GM10266 (cell line): Measurements from ENCODE around the gene SERPINB13.

Source experiments
- DNase-seq: peaks from one replicate; pipeline ENCODE4 v3.0.0; 2012; ENCODE audit errors: extremely low spot score
- CTCF ChIP-seq: IDR thresholded peaks from 2 replicates; pipeline ENCODE4 v1.5.1; 2012; ENCODE audit warnings: mild to moderate bottlenecking, low read depth; ENCODE audit not compliant: control insufficient read depth, insufficient read depth; ENCODE audit errors: missing control alignments

The SERPINB13 gene, protein sequence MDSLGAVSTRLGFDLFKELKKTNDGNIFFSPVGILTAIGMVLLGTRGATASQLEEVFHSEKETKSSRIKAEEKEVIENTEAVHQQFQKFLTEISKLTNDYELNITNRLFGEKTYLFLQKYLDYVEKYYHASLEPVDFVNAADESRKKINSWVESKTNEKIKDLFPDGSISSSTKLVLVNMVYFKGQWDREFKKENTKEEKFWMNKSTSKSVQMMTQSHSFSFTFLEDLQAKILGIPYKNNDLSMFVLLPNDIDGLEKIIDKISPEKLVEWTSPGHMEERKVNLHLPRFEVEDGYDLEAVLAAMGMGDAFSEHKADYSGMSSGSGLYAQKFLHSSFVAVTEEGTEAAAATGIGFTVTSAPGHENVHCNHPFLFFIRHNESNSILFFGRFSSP

DNA sequence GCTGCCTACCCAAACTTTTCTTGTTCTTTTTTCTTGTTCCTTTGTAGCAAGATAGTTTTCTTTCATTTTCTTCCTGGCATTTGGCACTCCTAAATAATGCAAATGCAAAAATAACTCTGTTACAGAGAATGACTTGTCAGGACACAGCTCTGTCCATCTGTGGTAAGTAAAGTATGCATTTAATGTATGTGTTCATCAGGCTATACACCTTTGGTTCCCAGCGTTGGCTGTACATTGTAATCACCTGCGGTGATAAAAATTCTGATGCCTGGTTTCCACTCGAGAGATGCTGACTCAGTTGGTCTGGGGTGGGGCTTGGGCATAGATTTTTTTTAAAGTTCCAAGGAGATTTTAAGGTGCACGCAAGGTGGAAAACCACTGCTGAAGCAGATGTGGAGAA, at the start of gene SERPINB13:
SERPINB13 (plus strand) TSS at position 378 of the 400 bp plus-strand sequence. CDS start 1,325 bp downstream, outside the sequence.
- no peak for TF ChIP-seq CTCF
- no peak for DNase-seq

DNA sequence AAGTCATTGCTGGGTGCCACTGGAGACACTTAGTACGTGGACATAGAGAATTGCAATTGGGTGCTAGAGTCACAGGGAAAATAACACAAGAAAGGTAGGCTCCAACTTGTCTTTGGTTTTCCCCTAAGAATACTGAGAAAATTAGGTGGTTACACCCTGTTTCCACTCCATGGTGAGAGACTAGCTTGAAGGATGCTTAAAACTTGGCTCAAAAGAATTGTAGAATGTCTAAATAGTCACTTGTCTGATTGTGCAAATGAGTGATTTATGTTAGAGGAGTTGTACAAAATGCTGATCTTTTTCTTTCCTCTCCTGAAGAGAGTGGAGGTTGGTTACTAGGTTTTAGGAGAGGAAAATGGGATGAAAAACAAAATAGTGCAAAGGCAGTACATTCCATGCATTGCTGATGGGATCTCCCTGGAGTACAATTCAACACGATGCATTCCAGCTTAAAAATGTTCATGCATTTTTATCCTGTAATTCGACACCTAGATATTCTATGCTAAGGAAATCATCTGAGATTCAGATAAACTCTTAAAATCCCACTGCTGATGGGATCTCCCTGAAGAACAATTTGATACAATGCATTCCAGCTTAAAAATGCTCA, 47.1 kb upstream of the SERPINB13 start:
- DNase-seq = no peak
- TF ChIP-seq CTCF = no peak

DNA sequence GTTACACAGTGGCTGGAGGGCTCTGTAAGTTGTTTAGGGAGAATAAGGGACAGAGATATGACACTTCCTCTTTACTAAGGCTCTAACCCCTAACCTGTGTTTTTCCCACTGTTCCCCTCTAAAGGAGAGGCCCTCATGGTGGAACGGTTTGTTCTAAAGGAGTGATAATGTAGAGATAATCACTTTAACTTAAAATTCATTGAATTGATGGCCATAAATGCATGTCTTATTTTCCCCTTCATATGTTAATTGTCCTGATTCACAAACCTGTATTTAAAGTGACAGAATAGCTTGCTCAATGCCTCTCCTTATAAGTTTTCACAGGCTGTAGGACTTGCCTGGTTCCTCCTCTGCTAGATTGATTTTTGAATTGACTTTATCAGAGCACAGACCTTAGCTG, 45.1 kb upstream of the SERPINB13 start, which contains the start of gene SERPINB12:
SERPINB12 (plus strand) TSS at position 301 of the 400 bp plus-strand sequence. CDS start 13,791 bp downstream, outside the sequence.
- no peak for DNase-seq
- TF ChIP-seq CTCF = no peak

- no peak for TF ChIP-seq CTCF
These were observed 43.1 kb upstream of the SERPINB13 start for GRCh38 chr18:63544017-63544416.

GRCh38 chr18:63545000-63545399, 42.1 kb upstream of the SERPINB13 start:
- TF ChIP-seq CTCF = no peak
- DNase-seq = no peak

More at GRCh38 chr18:63544017-63544416, 43.1 kb upstream of the SERPINB13 start:
- no peak for DNase-seq

GRCh38 chr18:63550068-63550467, 37.1 kb upstream of the SERPINB13 start:
- no peak for DNase-seq
- no peak for TF ChIP-seq CTCF

- no peak for DNase-seq
- no peak for TF ChIP-seq CTCF
These were observed 35.4 kb upstream of the SERPINB13 start for GRCh38 chr18:63551769-63552168.
